Measurements from ENCODE around the gene KHK. TPM values are rescaled to one million over a fixed set of nuclear protein-coding genes. Genes with fewer than 3 reads are reported as not detected.
"Not testable (repeated sequence)": the region's sequence is repeated elsewhere in the genome, so short reads cannot be mapped to it uniquely, and the experiment has no call there.

The KHK gene
- total RNA-seq, 2 experiments from 2014 or later, result 9.7 to 10.6 TPM

DNA sequence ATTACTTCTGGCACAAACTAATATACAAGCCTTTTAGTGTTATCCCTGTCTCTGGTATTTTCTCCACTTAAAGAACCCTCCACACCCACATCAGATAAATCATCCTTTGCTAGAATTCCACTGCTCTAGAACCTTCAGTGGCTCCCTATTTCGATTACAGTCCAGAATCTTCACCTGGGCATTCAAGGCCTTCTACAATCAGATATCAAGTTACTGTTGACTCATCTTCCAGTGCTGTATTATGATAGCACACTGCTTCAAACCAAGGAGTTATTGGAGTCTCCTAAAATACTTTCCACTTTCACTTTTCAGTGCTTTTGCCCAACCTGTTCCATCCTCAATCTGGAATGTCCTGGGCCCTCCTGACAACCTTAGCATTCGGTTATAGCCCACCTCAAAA lies 28.9 kb downstream of the KHK start:
- DNase-seq, result no peak
- peaks cover 13% of the 10 kb centered on the region for H3K4me1 Mint-ChIP-seq
- H3K36me3 Mint-ChIP-seq (ENCODE audit: low read depth), result no peaks in the 10 kb centered on the region
- H3K27ac Mint-ChIP-seq, result no peak overlapping the region
- no peak overlapping the region for H3K4me3 Mint-ChIP-seq
- CTCF ChIA-PET, result no interaction called here
- no peaks in the 10 kb centered on the region for H3K9me3 Mint-ChIP-seq
- H3K27me3 Mint-ChIP-seq, result peaks cover 24% of the 10 kb centered on the region
- POLR2A ChIA-PET, result no interaction called here

- Mint-ChIP-seq H3K4me1 (peaks cover 12% of the 10 kb centered on the region), H3K4me3 (peak overlapping the region; percentile 3), H3K27me3 (peaks cover 40% of the 10 kb centered on the region), H3K36me3 (ENCODE audit: low read depth) (no peaks in the 10 kb centered on the region), H3K9me3 (no peaks in the 10 kb centered on the region), H3K27ac (no peak overlapping the region)
- DNase-seq, result no peak
- CTCF ChIA-PET, result interaction anchor here (1.5 kb wide), 1 partner anchor 14 kb away, joined by 5 read pairs; no protein-coding TSS in a partner anchor
- POLR2A ChIA-PET, result no interaction called here
These were observed 31.5 kb downstream of the KHK start for GRCh38 chr2:27117995-27118524.

DNA sequence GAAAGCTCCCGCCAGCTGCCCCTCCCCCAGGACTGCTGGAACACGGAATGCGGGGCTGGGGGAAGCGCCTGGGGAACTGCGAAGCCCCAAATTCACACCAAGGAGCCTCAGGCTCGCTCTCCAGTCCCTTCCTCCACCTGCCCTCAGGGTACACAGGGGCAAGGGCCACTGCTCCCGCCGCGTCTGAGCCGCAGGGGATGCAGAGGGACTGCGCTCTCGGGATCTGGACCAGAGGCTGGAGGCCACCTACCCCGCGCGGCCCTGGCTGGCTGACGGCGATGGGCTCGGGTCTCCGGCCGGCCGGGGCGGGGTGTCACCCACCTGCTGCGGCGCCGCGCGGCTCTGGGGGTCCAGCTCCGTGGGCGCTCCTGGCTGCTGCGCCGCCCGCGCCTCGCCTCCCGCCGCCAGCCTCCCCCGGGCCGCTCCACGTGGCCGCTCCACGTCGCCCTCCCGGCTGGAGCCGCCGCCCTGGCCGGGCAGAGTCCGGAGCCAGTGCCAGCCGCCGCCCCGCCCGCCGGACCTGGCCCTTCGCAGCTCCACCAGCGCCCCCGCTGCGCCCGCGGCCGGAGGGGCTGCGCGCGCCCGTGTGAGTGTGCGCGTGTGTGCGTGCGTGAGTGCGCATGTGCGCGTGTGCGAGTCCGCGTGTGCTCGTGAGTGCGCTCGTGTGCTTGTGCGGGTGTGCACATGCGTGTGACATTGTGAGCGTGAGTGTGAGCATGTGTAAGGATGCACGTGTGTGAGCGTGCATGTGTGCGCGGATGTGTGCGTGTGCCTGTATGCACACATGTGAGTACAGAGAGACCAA lies 32.2 kb downstream of the KHK start, which contains the start of gene CGREF1:
CGREF1 (minus strand) TSS at position 604 of the 805 bp plus-strand sequence. CDS start 14,762 bp downstream, outside the sequence.
- CTCF ChIA-PET, result interaction anchor here (1.5 kb wide), 1 partner anchor 13 kb away, joined by 5 read pairs; no protein-coding TSS in a partner anchor
- Mint-ChIP-seq H3K4me3 (peak within 1 kb of the TSS; percentile 71), H3K27ac (no peak within 1 kb of the TSS), H3K27me3 (peaks cover 41% of the 10 kb centered on the region), H3K4me1 (peaks cover 16% of the 10 kb centered on the region), H3K9me3 (no peaks in the 10 kb centered on the region), H3K36me3 (ENCODE audit: low read depth) (no peaks in the 10 kb centered on the region)
- no peak for DNase-seq
- POLR2A ChIA-PET, result no interaction called here

- H3K9me3 Mint-ChIP-seq; H3K27ac Mint-ChIP-seq; DNase-seq; H3K36me3 Mint-ChIP-seq (ENCODE audit: low read depth); POLR2A ChIA-PET: not testable (repeated sequence)
- peaks cover 41% of the 10 kb centered on the region for H3K27me3 Mint-ChIP-seq
- H3K4me3 Mint-ChIP-seq, result peak overlapping the region; percentile 71
- CTCF ChIA-PET, result interaction anchor here (1.5 kb wide), 1 partner anchor 13 kb away, joined by 5 read pairs; no protein-coding TSS in a partner anchor
- H3K4me1 Mint-ChIP-seq, result peaks cover 16% of the 10 kb centered on the region
These were observed 32.7 kb downstream of the KHK start for GRCh38 chr2:27119330-27119670.

DNA sequence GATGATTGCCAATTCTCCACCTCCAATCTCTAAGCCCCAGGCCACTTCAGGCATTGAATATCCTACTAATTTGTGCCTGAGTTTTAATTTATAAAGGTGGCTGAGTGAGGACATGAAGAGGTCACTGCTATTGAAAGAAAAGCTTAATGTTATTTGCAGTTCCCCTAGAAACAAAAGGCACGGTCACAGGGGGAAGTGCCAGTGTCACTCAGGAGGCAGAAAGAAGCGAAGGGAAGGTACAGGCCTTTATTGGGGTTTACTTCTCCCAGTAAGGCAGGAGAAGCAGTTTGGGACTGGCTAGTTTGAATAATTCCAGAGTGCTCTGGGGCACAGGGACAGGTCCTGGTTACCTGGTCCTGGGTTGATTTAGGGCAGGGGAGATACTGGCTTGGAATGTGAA lies 35.3 kb downstream of the KHK start:
- CTCF ChIA-PET, result interaction anchor here (2.5 kb wide), 1 partner anchor 13 kb away, joined by 11 read pairs; the partner anchor contains the start of gene PREB
- H3K4me1 Mint-ChIP-seq, result peaks cover 16% of the 10 kb centered on the region

DNA sequence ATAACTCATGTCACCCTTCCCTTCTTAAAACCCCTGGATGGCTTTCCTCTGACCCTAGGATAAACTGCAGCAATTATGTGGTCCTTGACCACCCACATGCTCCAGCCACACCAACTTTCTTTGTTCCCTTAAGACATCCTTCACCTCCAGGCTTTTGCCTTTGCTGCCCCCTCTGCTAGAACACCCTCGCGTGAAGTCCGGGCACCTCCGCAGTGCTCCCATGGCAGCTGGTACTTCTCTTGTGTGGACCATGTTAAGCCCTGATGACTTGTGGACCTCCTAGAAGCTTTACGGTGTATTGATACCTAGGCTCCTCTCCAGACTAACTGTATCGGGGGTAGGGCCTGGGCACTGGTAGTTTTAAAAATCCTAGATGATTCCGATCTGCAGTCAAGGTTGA lies 36.2 kb downstream of the KHK start:
- H3K27me3 Mint-ChIP-seq, result peaks cover 36% of the 10 kb centered on the region
- peaks cover 16% of the 10 kb centered on the region for H3K4me1 Mint-ChIP-seq
- H3K36me3 Mint-ChIP-seq (ENCODE audit: low read depth), result no peaks in the 10 kb centered on the region
- peak overlapping the region; percentile 77 for H3K27ac Mint-ChIP-seq
- ChIA-PET POLR2A (no interaction called here), CTCF (interaction anchor here (0.9 to 2.5 kb wide), 3 partner anchors 12 to 20 kb away, joined by 3 to 11 read pairs (median 3); partner anchors contain the start of gene PREB)
- peak overlapping the region; percentile 81 for H3K4me3 Mint-ChIP-seq
- DNase-seq, result no peak
- H3K9me3 Mint-ChIP-seq, result no peaks in the 10 kb centered on the region

More for the DNA sequence above, 35.3 kb downstream of the KHK start:
- Mint-ChIP-seq H3K4me3 (no peak overlapping the region), H3K9me3 (no peaks in the 10 kb centered on the region), H3K27ac (no peak overlapping the region), H3K36me3 (ENCODE audit: low read depth) (no peaks in the 10 kb centered on the region), H3K27me3 (peaks cover 41% of the 10 kb centered on the region)
- no peak for DNase-seq
- POLR2A ChIA-PET, result no interaction called here

- Mint-ChIP-seq H3K4me1 (peaks cover 15% of the 10 kb centered on the region), H3K27ac (peak within 1 kb of the TSS; percentile 77), H3K9me3 (no peaks in the 10 kb centered on the region), H3K4me3 (peak within 1 kb of the TSS; percentile 81), H3K36me3 (ENCODE audit: low read depth) (no peaks in the 10 kb centered on the region), H3K27me3 (peaks cover 32% of the 10 kb centered on the region)
- ChIA-PET CTCF (interaction anchor here (0.6 to 2.5 kb wide), 6 partner anchors 11 to 365 kb away, joined by 3 to 11 read pairs (median 4); partner anchors contain the start of genes PREB and PRR30), POLR2A (no interaction called here)
- peak; percentile 56 for DNase-seq
These were observed 37.0 kb downstream of the KHK start, which contains the start of gene ABHD1 for GRCh38 chr2:27123302-27124150. Gene ABHD1 (plus strand): TSS chr2:27123815. CDS start chr2:27123949, 134 bp downstream.

DNA sequence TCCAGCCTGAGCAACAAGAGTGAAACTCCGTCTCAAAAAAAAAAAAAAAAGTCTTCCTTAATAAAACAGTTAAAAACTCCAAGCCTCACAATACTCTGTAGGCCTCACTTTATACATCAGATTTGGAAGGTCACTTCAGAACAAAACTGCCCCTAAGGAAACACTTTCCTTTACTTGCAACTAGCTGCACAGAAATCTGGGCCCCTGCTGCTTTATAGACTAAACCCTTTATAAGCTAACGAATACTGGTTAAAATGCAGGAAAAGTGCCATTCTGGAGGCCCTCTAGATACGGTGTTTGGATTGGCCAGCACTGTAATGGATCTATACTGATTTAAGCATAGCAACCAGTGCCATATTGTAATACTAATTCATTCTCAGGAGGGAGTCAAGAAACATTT lies 38.5 kb downstream of the KHK start:
- Mint-ChIP-seq H3K36me3 (ENCODE audit: low read depth) (peaks cover 7% of the 10 kb centered on the region), H3K9me3 (no peaks in the 10 kb centered on the region), H3K27me3 (peaks cover 21% of the 10 kb centered on the region), H3K27ac (no peak overlapping the region), H3K4me3 (no peak overlapping the region), H3K4me1 (peaks cover 6% of the 10 kb centered on the region)
- DNase-seq, result no peak
- ChIA-PET POLR2A (interaction anchor here (0.6 kb wide), 1 partner anchor 238 kb away, joined by 16 read pairs; no protein-coding TSS in a partner anchor), CTCF (interaction anchor here (0.6 to 1.6 kb wide), 2 partner anchors 27 to 178 kb away, joined by 3 to 4 read pairs; no protein-coding TSS in a partner anchor)

DNA sequence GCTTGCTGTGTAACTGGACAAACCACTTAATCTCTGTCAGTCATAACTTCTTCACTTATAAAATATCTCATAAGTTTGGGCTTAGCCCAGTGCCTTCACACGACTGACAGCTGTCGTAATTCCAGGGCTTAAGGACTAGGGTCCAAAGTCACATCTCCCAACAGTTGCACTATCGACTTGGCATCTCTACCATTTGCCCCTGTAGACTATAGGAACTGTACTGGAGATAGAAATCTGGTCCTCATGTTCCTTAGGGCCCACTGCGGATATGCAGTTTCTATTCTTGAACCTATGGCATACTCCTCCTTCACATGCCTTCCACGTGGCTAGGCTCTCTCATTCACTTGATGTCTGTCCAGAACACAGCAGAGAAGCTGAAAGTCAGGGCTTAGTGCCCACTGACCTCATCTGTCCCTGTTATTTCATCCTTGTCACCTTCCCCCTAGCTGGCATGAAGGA lies 39.7 kb downstream of the KHK start:
- H3K27ac Mint-ChIP-seq, result no peak overlapping the region
- H3K4me1 Mint-ChIP-seq, result peaks cover 6% of the 10 kb centered on the region
- DNase-seq, result no peak
- H3K36me3 Mint-ChIP-seq (ENCODE audit: low read depth), result peaks cover 18% of the 10 kb centered on the region
- POLR2A ChIA-PET, result no interaction called here
- H3K4me3 Mint-ChIP-seq, result no peak overlapping the region
- no peaks in the 10 kb centered on the region for H3K9me3 Mint-ChIP-seq
- H3K27me3 Mint-ChIP-seq, result peaks cover 15% of the 10 kb centered on the region
- CTCF ChIA-PET, result no interaction called here

- H3K27ac Mint-ChIP-seq, result no peak overlapping the region
- DNase-seq, result no peak
- peaks cover 13% of the 10 kb centered on the region for H3K4me1 Mint-ChIP-seq
- H3K27me3 Mint-ChIP-seq, result peaks cover under 1% of the 10 kb centered on the region
- H3K4me3 Mint-ChIP-seq, result no peak overlapping the region
- ChIA-PET POLR2A (no interaction called here), CTCF (interaction anchor here (0.6 to 1.1 kb wide), 2 partner anchors 27 to 35 kb away, joined by 3 read pairs; no protein-coding TSS in a partner anchor)
- H3K9me3 Mint-ChIP-seq, result no peaks in the 10 kb centered on the region
- H3K36me3 Mint-ChIP-seq (ENCODE audit: low read depth), result peaks cover 29% of the 10 kb centered on the region
These were observed 41.5 kb downstream of the KHK start for GRCh38 chr2:27127883-27128667.

DNA sequence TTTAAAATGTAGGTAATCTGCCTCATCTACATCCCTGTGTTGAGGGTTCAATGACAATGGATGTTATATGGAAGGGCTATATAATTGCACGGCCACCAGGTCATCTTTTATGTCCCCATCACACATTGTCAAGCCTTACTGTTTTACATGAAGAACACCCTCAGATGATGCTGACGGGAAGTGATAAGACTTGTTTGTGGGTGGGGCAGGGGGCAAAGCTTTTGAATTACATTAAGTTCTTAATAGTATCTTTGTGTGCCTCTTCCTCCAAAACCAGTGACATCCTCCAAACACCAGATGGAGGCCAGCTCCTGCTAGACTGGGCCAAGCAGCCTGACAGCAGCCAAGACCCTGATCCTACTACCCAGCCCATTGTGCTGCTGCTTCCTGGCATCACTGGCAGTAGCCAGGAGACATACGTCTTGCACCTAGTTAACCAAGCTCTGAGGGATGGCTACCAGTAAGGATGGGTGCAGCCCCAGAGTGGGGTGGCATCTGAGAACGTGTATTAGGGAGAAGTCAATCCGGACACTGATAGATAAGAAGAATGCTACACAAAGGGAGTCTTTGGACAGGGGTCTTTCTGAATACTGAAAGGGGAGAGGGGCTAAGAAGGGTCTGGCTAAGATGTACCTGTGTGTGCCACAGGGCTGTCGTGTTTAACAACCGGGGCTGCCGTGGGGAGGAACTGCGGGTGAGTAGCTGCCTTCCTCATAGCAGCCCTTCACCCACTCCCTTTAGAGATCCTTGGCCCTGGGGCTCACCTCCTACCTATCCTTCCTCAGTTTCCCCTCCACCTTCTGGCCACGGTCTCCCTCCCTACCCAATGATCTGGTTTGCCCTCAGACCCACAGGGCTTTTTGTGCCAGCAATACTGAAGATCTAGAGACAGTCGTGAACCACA lies 42.3 kb downstream of the KHK start:
- Mint-ChIP-seq H3K36me3 (ENCODE audit: low read depth) (peaks cover 32% of the 10 kb centered on the region), H3K4me3 (no peak overlapping the region), H3K9me3 (no peaks in the 10 kb centered on the region), H3K4me1 (peaks cover 17% of the 10 kb centered on the region), H3K27me3 (no peaks in the 10 kb centered on the region), H3K27ac (no peak overlapping the region)
- ChIA-PET CTCF (interaction anchor here (0.6 to 1.1 kb wide), 3 partner anchors 28 to 43 kb away, joined by 3 to 5 read pairs (median 3); no protein-coding TSS in a partner anchor), POLR2A (no interaction called here)
- no peak for DNase-seq
